Activated CD4-positive, alpha-beta T cell treated with anti-CD3 and anti-CD28 coated beads for 1 hour (primary cell): ENCODE measurements around the gene QRICH1.

Source experiments
- DNase-seq: peaks from one replicate; pipeline ENCODE4 v3.0.0-alpha.2; 2020

The QRICH1 gene

DNA sequence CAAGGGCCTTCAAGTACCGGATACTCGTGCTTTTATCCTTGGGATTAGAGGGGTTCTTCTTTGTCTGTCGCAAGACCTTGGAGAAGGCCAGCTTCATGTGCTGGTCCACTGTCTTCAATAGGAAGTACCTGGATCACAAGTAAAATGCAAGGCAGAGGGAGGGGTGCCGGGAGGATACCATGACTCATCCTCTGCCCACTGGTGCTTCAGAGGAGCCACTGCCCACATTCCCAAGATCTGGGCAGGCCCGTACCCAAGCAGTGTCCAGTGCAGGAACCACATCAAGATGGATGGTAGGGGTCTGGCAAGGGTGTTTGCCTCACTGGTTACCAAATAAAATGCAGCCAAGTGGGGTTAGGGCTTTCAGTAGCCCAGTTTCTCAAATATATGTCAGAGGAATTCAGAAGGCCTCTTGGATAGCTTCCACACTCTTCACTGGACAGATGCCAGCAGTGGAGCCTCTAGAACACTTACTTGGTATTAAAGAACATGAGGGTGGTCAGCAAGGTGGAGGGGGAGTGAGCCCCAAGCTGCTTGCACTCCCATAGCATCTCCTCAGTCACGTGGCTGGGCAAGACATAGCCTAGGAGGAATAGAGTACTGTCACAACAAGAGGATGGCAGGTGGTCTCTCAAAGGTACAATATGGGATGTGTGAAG is 61.1 kb downstream of the QRICH1 start:
- DNase-seq = no peak

DNA sequence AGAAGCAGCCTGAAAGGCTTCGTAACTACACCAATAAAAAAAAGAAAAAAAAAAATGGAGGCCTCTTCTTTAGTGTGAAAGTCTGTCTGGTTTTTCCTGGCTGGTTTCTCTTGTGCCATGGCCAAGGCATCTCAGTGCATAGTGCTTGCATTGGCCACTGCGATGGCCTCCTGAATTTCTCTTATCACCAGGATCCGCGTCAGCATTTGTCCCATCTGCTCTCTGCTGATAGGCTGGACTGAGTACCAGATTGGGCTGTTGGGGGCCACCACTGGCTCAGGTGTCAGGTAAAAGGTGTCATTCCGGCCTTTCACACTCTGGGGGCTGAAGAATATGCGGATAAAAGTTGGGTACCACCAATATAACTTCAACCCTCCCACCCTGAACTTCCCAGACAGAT is 63.5 kb downstream of the QRICH1 start:
- DNase-seq = no peak

DNA sequence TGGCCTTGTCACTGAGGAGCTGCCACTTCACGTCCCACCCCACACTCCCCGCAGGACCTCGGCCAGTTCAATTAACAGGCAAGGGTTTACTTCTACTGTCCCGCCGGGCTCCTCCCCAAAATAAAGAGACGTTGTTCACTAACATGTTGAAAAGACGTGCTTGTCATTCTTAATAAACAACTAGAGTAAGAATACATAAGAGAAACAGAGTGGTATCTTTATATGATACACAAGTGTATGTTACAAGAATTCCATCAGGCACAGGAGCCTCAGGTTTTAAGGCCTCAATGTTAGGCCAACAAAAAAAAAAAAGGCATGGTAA is 64.3 kb downstream of the QRICH1 start:
- DNase-seq = no peak

- DNase-seq = peak; percentile 91
Observed at GRCh38 chr3:49028673-49029562, 65.0 kb downstream of the QRICH1 start, which contains the start of gene IMPDH2. Gene IMPDH2, minus strand, starts transcription at chr3:49029398. Its CDS starts 48 bp downstream, at chr3:49029350.

- DNase-seq = no peak
Observed at GRCh38 chr3:49028298-49028672, 65.6 kb downstream of the QRICH1 start.

- no peak for DNase-seq
Observed at GRCh38 chr3:49027634-49028033, 66.2 kb downstream of the QRICH1 start.

GRCh38 chr3:49026536-49026935 is 67.3 kb downstream of the QRICH1 start:
- DNase-seq = no peak

DNA sequence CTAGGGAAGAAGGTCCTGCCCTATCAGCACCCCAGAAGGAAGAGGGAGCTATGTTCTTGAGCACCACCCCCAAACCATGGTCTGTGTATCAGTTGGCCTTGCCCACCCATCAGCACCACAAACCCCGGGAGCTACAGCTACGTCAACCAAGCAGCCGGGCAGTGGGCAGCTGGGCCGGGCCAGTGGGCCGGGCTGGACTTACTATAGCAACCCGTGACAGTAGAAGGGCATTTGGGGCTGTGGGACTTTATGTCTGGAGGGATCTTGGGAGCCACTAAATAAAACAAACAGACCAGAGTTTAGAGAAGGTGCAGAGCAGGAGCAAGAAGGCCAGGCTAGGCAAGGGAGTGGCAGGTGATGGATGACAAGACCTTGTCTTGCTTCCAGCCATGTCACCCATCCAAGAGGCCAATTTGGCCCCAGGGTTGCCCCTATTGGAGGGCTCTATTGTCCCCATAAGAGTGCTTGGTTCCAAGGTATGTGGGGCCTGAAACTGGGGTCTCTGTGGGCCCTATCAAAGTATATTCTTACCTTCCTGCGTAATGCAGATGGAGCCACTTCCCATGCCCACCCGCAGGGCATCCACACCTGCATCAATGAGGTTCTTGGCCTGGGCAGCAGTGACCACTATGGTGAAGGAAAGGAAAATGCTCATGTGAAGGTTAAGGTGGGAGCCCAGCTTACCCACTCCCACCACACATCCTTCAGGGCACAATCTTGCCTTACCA is 67.9 kb downstream of the QRICH1 start:
- no peak for DNase-seq

- DNase-seq = no peak
Observed at GRCh38 chr3:49025005-49025792, 68.7 kb downstream of the QRICH1 start.

GRCh38 chr3:49024449-49024848 is 69.4 kb downstream of the QRICH1 start:
- DNase-seq = no peak

- no peak for DNase-seq
Observed at GRCh38 chr3:49023775-49024174, 70.1 kb downstream of the QRICH1 start.

DNA sequence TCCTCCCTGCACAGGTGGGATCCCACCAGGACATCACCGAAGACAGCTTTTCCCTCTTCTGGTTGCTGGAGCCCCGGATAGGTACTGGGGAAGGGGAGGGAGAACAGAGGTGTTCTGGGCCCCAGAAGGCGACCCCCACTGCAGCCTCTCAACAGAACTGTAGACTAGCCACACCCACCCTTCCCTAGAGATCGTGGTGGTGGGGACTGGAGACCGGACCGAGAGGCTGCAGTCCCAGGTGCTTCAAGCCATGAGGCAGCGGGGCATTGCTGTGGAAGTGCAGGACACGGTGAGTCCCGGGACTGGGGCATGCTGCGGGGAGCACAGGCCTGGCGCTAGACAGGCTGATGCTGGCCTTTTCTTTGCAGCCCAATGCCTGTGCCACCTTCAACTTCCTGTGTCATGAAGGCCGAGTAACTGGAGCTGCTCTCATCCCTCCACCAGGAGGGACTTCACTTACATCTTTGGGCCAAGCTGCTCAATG is 71.1 kb downstream of the QRICH1 start:
- DNase-seq = no peak

DNA sequence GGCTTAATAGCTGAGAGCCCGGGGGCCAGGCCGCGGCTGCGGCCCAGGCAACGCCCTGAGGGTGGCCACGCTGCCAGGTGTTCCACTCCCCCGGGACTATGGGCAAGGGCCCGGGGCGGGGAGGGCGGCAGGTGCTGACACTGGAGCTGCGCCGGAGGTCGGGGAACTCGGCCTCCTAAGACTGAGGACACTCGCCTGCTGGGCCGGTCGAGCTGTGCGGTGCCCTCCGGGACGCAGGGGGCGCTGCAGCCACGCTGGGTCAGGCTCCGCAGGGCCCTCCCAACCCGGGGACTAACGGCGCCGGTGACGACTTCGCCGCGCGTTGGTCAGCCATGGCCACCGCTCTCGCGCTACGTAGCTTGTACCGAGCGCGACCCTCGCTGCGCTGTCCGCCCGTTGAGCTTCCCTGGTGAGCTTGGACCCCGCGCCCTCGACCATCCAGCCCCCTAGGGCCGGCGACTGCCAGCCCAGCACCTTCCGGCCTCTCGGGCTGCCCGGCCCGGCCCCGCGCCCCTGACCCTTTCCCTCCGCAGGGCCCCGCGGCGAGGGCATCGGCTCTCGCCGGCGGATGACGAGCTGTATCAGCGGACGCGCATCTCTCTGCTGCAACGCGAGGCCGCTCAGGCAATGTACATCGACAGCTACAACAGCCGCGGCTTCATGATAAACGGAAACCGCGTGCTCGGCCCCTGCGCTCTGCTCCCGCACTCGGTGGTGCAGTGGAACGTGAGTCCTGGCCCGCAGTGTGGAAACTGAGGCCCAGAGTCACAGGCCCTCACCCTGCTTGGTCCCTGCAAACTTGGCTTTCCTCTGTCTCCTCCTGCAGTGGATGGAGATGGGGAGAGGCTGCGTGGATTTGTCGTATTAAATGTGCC is 71.8 kb downstream of the QRICH1 start, which contains the start of gene NDUFAF3:
Gene NDUFAF3, plus strand, starts transcription at position 309 of the 875 bp plus-strand sequence. Its CDS starts 24 bp downstream, at position 333.
- DNase-seq = peak; percentile 84

- peak; percentile 96 for DNase-seq
Observed at GRCh38 chr3:49021213-49021812, 72.6 kb downstream of the QRICH1 start.

GRCh38 chr3:49020330-49021212 is 73.3 kb downstream of the QRICH1 start:
- DNase-seq = no peak

DNA sequence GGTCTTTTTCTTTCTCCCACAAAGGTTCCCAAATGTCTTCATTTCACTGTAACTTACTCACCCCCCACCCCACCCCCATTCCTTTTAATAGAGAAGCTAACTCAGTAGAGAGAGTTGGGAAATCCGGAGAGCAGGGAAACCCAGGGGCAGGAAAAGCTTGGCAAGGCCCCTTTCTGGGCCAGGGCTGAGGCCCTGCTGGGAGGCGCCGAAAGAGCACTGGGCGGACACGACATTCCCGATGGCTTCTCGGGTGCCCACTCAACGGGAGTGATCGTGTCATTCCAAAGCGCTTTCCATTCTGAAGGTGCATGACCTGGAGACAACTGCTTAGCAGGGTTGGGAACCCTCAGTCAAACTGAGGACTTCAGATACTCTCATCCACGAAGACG is 73.9 kb downstream of the QRICH1 start:
- no peak for DNase-seq

- no peak for DNase-seq
Observed at GRCh38 chr3:49018707-49019006, 75.2 kb downstream of the QRICH1 start.

DNA sequence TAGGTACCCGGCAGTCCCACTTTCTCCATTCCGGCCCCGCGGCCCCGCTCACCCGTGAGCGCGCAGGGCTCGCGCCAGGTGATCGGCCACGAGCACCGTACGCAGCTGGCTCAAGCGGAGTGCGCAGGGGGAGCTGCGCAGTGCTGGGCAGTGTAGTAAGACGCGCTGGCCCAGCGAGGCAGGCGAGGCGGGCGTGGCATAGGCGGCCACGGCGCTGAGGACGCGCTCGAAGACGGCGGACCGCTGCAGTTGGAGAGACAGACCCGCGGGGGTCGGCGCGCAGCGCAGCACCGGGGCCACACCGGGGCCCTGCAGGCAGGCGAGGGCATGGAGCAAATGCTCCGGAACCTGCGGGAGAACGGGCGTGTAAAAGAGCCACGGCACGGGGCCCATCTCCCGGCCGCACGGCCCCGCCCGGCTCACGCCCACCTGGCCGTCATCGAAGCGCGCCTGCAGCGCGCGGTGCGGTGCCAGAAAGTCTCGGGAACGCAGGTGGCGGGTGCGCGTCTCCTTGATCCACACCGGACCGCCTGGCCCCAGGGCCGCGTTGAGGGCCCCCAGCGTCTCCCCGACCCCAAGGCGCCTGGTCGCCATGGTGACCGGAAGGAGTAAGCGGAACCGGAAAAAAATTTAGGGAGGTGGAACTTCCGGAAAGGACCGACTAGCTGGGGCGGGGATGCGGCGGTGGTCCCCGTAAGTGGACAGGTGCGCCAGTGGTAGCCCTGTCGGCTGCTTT is 75.7 kb downstream of the QRICH1 start, which contains the start of gene DALRD3:
Gene DALRD3, minus strand, starts transcription at position 610 of the 736 bp plus-strand sequence. Its CDS starts 16 bp downstream, at position 594.
- peak; percentile 39 for DNase-seq

- no peak for DNase-seq
Observed at GRCh38 chr3:49017229-49017970, 76.5 kb downstream of the QRICH1 start.
